Measurements from ENCODE around the gene JMJD1C. TPM values are rescaled to one million over a fixed set of nuclear protein-coding genes. Genes with fewer than 3 reads are reported as not detected.

JMJD1C gene
- total and polyA plus RNA-seq, 4 donors = 21.9 to 108 (median 68.4) TPM

- intact Hi-C loops (cut with DNase I) = no loop called here
- H3K27me3 ChIP-seq (ENCODE audit: control insufficient read depth in 1 of 2, insufficient read depth in 2 of 2, low read length in 1 of 2) = no peaks in the 10 kb centered on the region
- H3K36me3 ChIP-seq (ENCODE audit: control insufficient read depth in 1 of 2, insufficient read depth in 2 of 2, low read length in 1 of 2) = no peaks in the 10 kb centered on the region
- DNase-seq (no peak), ATAC-seq (ENCODE audit: low FRiP score) (no peak)
- 77 to 81% methylated on average over 2 of the region's 2 CpGs for WGBS, 2 donors
- no peak overlapping the region for H3K27ac ChIP-seq (ENCODE audit: low read depth in 1 of 2, low read length in 2 of 2)
- peaks cover 2% of the 10 kb centered on the region in 2 donors for H3K4me1 ChIP-seq (ENCODE audit: control insufficient read depth in 1 of 2, insufficient read depth in 2 of 2, low read length in 2 of 2)
- H3K9me3 ChIP-seq (ENCODE audit: control insufficient read depth, low read length) = no peaks in the 10 kb centered on the region
- no peak overlapping the region for H3K4me3 ChIP-seq (ENCODE audit: low read length in 2 of 2)
Observed at GRCh38 chr10:63409465-63410027, 56.2 kb downstream of the JMJD1C start.

GRCh38 chr10:63407136-63407662 is 58.6 kb downstream of the JMJD1C start:
- Histone ChIP-seq H3K27me3 (ENCODE audit: control insufficient read depth in 1 of 2, insufficient read depth in 2 of 2, low read length in 1 of 2) (no peaks in the 10 kb centered on the region), H3K4me3 (ENCODE audit: low read length in 2 of 2) (no peak overlapping the region), H3K27ac (ENCODE audit: low read depth in 1 of 2, low read length in 2 of 2) (no peak overlapping the region), H3K9me3 (ENCODE audit: control insufficient read depth, low read length) (no peaks in the 10 kb centered on the region), H3K36me3 (ENCODE audit: control insufficient read depth in 1 of 2, insufficient read depth in 2 of 2, low read length in 1 of 2) (no peaks in the 10 kb centered on the region), H3K4me1 (ENCODE audit: control insufficient read depth in 1 of 2, insufficient read depth in 2 of 2, low read length in 2 of 2) (peaks cover 2% of the 10 kb centered on the region in 2 donors)
- WGBS, 2 donors = 83 to 92% methylated on average over 1 of the region's 1 CpG
- intact Hi-C loops (cut with DNase I) = no loop called here
- ATAC-seq (ENCODE audit: low FRiP score) (no peak), DNase-seq (no peak)

- Histone ChIP-seq H3K27me3 (ENCODE audit: control insufficient read depth in 1 of 2, insufficient read depth in 2 of 2, low read length in 1 of 2) (no peaks in the 10 kb centered on the region), H3K27ac (ENCODE audit: low read depth in 1 of 2, low read length in 2 of 2) (no peak overlapping the region), H3K9me3 (ENCODE audit: control insufficient read depth, low read length) (no peaks in the 10 kb centered on the region), H3K36me3 (ENCODE audit: control insufficient read depth in 1 of 2, insufficient read depth in 2 of 2, low read length in 1 of 2) (no peaks in the 10 kb centered on the region), H3K4me1 (ENCODE audit: control insufficient read depth in 1 of 2, insufficient read depth in 2 of 2, low read length in 2 of 2) (no peaks in the 10 kb centered on the region), H3K4me3 (ENCODE audit: low read length in 2 of 2) (no peak overlapping the region)
- WGBS, 2 donors = 64 to 67% methylated on average over 7 of the region's 7 CpGs
- intact Hi-C loops (cut with DNase I) = no loop called here
- DNase-seq (no peak), ATAC-seq (ENCODE audit: low FRiP score) (no peak)
Observed at GRCh38 chr10:63396133-63396761, 69.5 kb downstream of the JMJD1C start.

GRCh38 chr10:63393050-63393449 is 72.7 kb downstream of the JMJD1C start:
- no peaks in the 10 kb centered on the region for H3K4me1 ChIP-seq (ENCODE audit: control insufficient read depth in 1 of 2, insufficient read depth in 2 of 2, low read length in 2 of 2)
- no peaks in the 10 kb centered on the region for H3K27me3 ChIP-seq (ENCODE audit: control insufficient read depth in 1 of 2, insufficient read depth in 2 of 2, low read length in 1 of 2)
- no peak overlapping the region for H3K4me3 ChIP-seq (ENCODE audit: low read length in 2 of 2)
- no peak overlapping the region for H3K27ac ChIP-seq (ENCODE audit: low read depth in 1 of 2, low read length in 2 of 2)
- no peaks in the 10 kb centered on the region for H3K36me3 ChIP-seq (ENCODE audit: control insufficient read depth in 1 of 2, insufficient read depth in 2 of 2, low read length in 1 of 2)
- no peak for ATAC-seq (ENCODE audit: low FRiP score)
- intact Hi-C loops (cut with DNase I) = no loop called here
- DNase-seq = no peak
- no peaks in the 10 kb centered on the region for H3K9me3 ChIP-seq (ENCODE audit: control insufficient read depth, low read length)
- WGBS, 2 donors = 93 to 95% methylated on average over 7 of the region's 7 CpGs

GRCh38 chr10:63392224-63392623 is 73.6 kb downstream of the JMJD1C start:
- Histone ChIP-seq H3K27ac (ENCODE audit: low read depth in 1 of 2, low read length in 2 of 2) (no peak overlapping the region), H3K9me3 (ENCODE audit: control insufficient read depth, low read length) (no peaks in the 10 kb centered on the region), H3K4me3 (ENCODE audit: low read length in 2 of 2) (no peak overlapping the region), H3K36me3 (ENCODE audit: control insufficient read depth in 1 of 2, insufficient read depth in 2 of 2, low read length in 1 of 2) (no peaks in the 10 kb centered on the region), H3K4me1 (ENCODE audit: control insufficient read depth in 1 of 2, insufficient read depth in 2 of 2, low read length in 2 of 2) (no peaks in the 10 kb centered on the region), H3K27me3 (ENCODE audit: control insufficient read depth in 1 of 2, insufficient read depth in 2 of 2, low read length in 1 of 2) (no peaks in the 10 kb centered on the region)
- DNase-seq (no peak), ATAC-seq (ENCODE audit: low FRiP score) (no peak)
- intact Hi-C loops (cut with DNase I) = no loop called here
- 96 to 98% methylated on average over 6 of the region's 6 CpGs for WGBS, 2 donors

- Histone ChIP-seq H3K4me1 (ENCODE audit: control insufficient read depth in 1 of 2, insufficient read depth in 2 of 2, low read length in 2 of 2) (no peaks in the 10 kb centered on the region), H3K27me3 (ENCODE audit: control insufficient read depth in 1 of 2, insufficient read depth in 2 of 2, low read length in 1 of 2) (no peaks in the 10 kb centered on the region), H3K36me3 (ENCODE audit: control insufficient read depth in 1 of 2, insufficient read depth in 2 of 2, low read length in 1 of 2) (no peaks in the 10 kb centered on the region), H3K9me3 (ENCODE audit: control insufficient read depth, low read length) (no peaks in the 10 kb centered on the region), H3K27ac (ENCODE audit: low read depth in 1 of 2, low read length in 2 of 2) (no peak overlapping the region), H3K4me3 (ENCODE audit: low read length in 2 of 2) (no peak overlapping the region)
- intact Hi-C loops (cut with DNase I) = no loop called here
- ATAC-seq (ENCODE audit: low FRiP score) (no peak), DNase-seq (no peak)
- WGBS, 2 donors = 83 to 91% methylated on average over 4 of the region's 4 CpGs
Observed at GRCh38 chr10:63391812-63392211, 74.0 kb downstream of the JMJD1C start.

GRCh38 chr10:63390521-63390920 is 75.3 kb downstream of the JMJD1C start:
- Histone ChIP-seq H3K4me3 (ENCODE audit: low read length in 2 of 2) (no peak overlapping the region), H3K27ac (ENCODE audit: low read depth in 1 of 2, low read length in 2 of 2) (no peak overlapping the region), H3K9me3 (ENCODE audit: control insufficient read depth, low read length) (no peaks in the 10 kb centered on the region), H3K4me1 (ENCODE audit: control insufficient read depth in 1 of 2, insufficient read depth in 2 of 2, low read length in 2 of 2) (no peaks in the 10 kb centered on the region), H3K27me3 (ENCODE audit: control insufficient read depth in 1 of 2, insufficient read depth in 2 of 2, low read length in 1 of 2) (no peaks in the 10 kb centered on the region), H3K36me3 (ENCODE audit: control insufficient read depth in 1 of 2, insufficient read depth in 2 of 2, low read length in 1 of 2) (no peaks in the 10 kb centered on the region)
- intact Hi-C loops (cut with DNase I) = no loop called here
- no peak for DNase-seq
- no peak for ATAC-seq (ENCODE audit: low FRiP score)
- 99 to 100% methylated on average over 1 of the region's 1 CpG for WGBS, 2 donors

GRCh38 chr10:63388421-63389031 is 77.3 kb downstream of the JMJD1C start:
- peaks cover 3% of the 10 kb centered on the region in 2 donors for H3K4me1 ChIP-seq (ENCODE audit: control insufficient read depth in 1 of 2, insufficient read depth in 2 of 2, low read length in 2 of 2)
- no peaks in the 10 kb centered on the region for H3K27me3 ChIP-seq (ENCODE audit: control insufficient read depth in 1 of 2, insufficient read depth in 2 of 2, low read length in 1 of 2)
- H3K27ac ChIP-seq (ENCODE audit: low read depth in 1 of 2, low read length in 2 of 2) = no peak overlapping the region
- DNase-seq = no peak
- no peaks in the 10 kb centered on the region for H3K36me3 ChIP-seq (ENCODE audit: control insufficient read depth in 1 of 2, insufficient read depth in 2 of 2, low read length in 1 of 2)
- no peaks in the 10 kb centered on the region for H3K9me3 ChIP-seq (ENCODE audit: control insufficient read depth, low read length)
- intact Hi-C loops (cut with DNase I) = no loop called here
- no peak overlapping the region for H3K4me3 ChIP-seq (ENCODE audit: low read length in 2 of 2)
- WGBS, 2 donors = 86 to 88% methylated on average over 2 of the region's 2 CpGs
- no peak for ATAC-seq (ENCODE audit: low FRiP score)

- no peak for DNase-seq
- intact Hi-C loops (cut with DNase I) = no loop called here
- ATAC-seq (ENCODE audit: low FRiP score) = no peak
- no peaks in the 10 kb centered on the region for H3K27me3 ChIP-seq (ENCODE audit: control insufficient read depth in 1 of 2, insufficient read depth in 2 of 2, low read length in 1 of 2)
- no peak overlapping the region for H3K27ac ChIP-seq (ENCODE audit: low read depth in 1 of 2, low read length in 2 of 2)
- 86 to 90% methylated on average over 5 of the region's 5 CpGs for WGBS, 2 donors
- no peak overlapping the region for H3K4me3 ChIP-seq (ENCODE audit: low read length in 2 of 2)
- peaks cover 3% of the 10 kb centered on the region in 2 donors for H3K4me1 ChIP-seq (ENCODE audit: control insufficient read depth in 1 of 2, insufficient read depth in 2 of 2, low read length in 2 of 2)
- no peaks in the 10 kb centered on the region for H3K36me3 ChIP-seq (ENCODE audit: control insufficient read depth in 1 of 2, insufficient read depth in 2 of 2, low read length in 1 of 2)
- no peaks in the 10 kb centered on the region for H3K9me3 ChIP-seq (ENCODE audit: control insufficient read depth, low read length)
Observed at GRCh38 chr10:63385254-63385653, 80.5 kb downstream of the JMJD1C start.
